Ramos (cell line): ENCODE measurements around the gene PALM2AKAP2.

Source experiments
- in situ Hi-C: fragments of 300-500 bp; cut with MboI; formaldehyde crosslinking; loops from one replicate; pipeline ENCODE4 v1.14.3; 2022; ENCODE audit warnings: low sequenced_read_pairs; ENCODE audit not compliant: unreplicated experiment

Gene PALM2AKAP2

GRCh38 chr9:109779711-109780452 lies at the start of gene PALM2AKAP2:
PALM2AKAP2 (plus strand) TSS chr9:109780198; CDS start chr9:109780489, 291 bp downstream.
- in situ Hi-C loops, result no loop called here

GRCh38 chr9:109730228-109730627 lies 49.8 kb upstream of the PALM2AKAP2 start:
- in situ Hi-C loops, result no loop called here

GRCh38 chr9:109733690-109734089 lies 46.3 kb upstream of the PALM2AKAP2 start:
- in situ Hi-C loops, result no loop called here

GRCh38 chr9:109734814-109735213 lies 45.2 kb upstream of the PALM2AKAP2 start:
- in situ Hi-C loops, result no loop called here

- in situ Hi-C loops, result no loop called here
Observed at GRCh38 chr9:109735801-109736200, 44.2 kb upstream of the PALM2AKAP2 start.

- in situ Hi-C loops, result no loop called here
Observed at GRCh38 chr9:109737295-109737694, 42.7 kb upstream of the PALM2AKAP2 start.

- in situ Hi-C loops, result no loop called here
Observed at GRCh38 chr9:109739760-109740159, 40.2 kb upstream of the PALM2AKAP2 start.

- in situ Hi-C loops, result no loop called here
Observed at GRCh38 chr9:109742776-109743348, 37.1 kb upstream of the PALM2AKAP2 start.

- in situ Hi-C loops, result no loop called here
Observed at GRCh38 chr9:109743696-109744095, 36.3 kb upstream of the PALM2AKAP2 start.

- in situ Hi-C loops, result no loop called here
Observed at GRCh38 chr9:109745335-109746283, 34.4 kb upstream of the PALM2AKAP2 start.

- in situ Hi-C loops, result no loop called here
Observed at GRCh38 chr9:109751253-109751652, 28.7 kb upstream of the PALM2AKAP2 start.

- in situ Hi-C loops, result no loop called here
Observed at GRCh38 chr9:109753308-109753707, 26.7 kb upstream of the PALM2AKAP2 start.

GRCh38 chr9:109755040-109755439 lies 25.0 kb upstream of the PALM2AKAP2 start:
- in situ Hi-C loops, result no loop called here

- in situ Hi-C loops, result no loop called here
Observed at GRCh38 chr9:109759589-109759988, 20.4 kb upstream of the PALM2AKAP2 start.

GRCh38 chr9:109765278-109765677 lies 14.7 kb upstream of the PALM2AKAP2 start:
- in situ Hi-C loops, result no loop called here

GRCh38 chr9:109765830-109766229 lies 14.2 kb upstream of the PALM2AKAP2 start:
- in situ Hi-C loops, result no loop called here

- in situ Hi-C loops, result no loop called here
Observed at GRCh38 chr9:109766351-109766750, 13.6 kb upstream of the PALM2AKAP2 start.

- in situ Hi-C loops, result no loop called here
Observed at GRCh38 chr9:109767404-109767803, 12.6 kb upstream of the PALM2AKAP2 start.

GRCh38 chr9:109767814-109768213 lies 12.2 kb upstream of the PALM2AKAP2 start:
- in situ Hi-C loops, result no loop called here

GRCh38 chr9:109769250-109769649 lies 10.7 kb upstream of the PALM2AKAP2 start:
- in situ Hi-C loops, result no loop called here

- in situ Hi-C loops, result no loop called here
Observed at GRCh38 chr9:109770101-109770500, 9.9 kb upstream of the PALM2AKAP2 start.
